ENCODE measurements around the gene SLC17A9. TPM values are rescaled to one million over a fixed set of nuclear protein-coding genes. Genes with fewer than 3 reads are reported as not detected.

SLC17A9 gene
- polyA plus RNA-seq (ENCODE audit: low read depth in 6 of 6) = 1 to 10 TPM; 3.1 to 10.0 (median 5.1) TPM

- peak; percentile 76 for DNase-seq
- H3K4me3 Mint-ChIP-seq = peak within 1 kb of the TSS; percentile 92 to 98 (median 95)
Measured at GRCh38 chr20:62952373-62952967, at the start of gene SLC17A9. TSS of gene SLC17A9 (plus strand) at chr20:62952709. CDS start at chr20:62952831, 122 bp downstream.

GRCh38 chr20:62902926-62903615 lies 49.4 kb upstream of the SLC17A9 start:
- H3K4me1 Mint-ChIP-seq = peaks cover 17 to 29% (median 19%) of the 10 kb centered on the region in 3 donors
- no peak overlapping the region for H3K4me3 Mint-ChIP-seq
- H3K9me3 Mint-ChIP-seq = no peaks in the 10 kb centered on the region
- no peaks in the 10 kb centered on the region for H3K27me3 Mint-ChIP-seq
- DNase-seq (no peak), ATAC-seq (ENCODE audit: low read depth in 2 of 2) (no peak)
- H3K27ac Mint-ChIP-seq = no peak overlapping the region
- peaks cover 10 to 13% of the 10 kb centered on the region in 2 donors for H3K36me3 Mint-ChIP-seq

More at GRCh38 chr20:62952373-62952967, at the start of gene SLC17A9:
- peak within 1 kb of the TSS; percentile 88 to 98 (median 98) for H3K27ac Mint-ChIP-seq
- H3K27me3 Mint-ChIP-seq = no peaks in the 10 kb centered on the region
- ATAC-seq (ENCODE audit: low read depth in 2 of 2) = peak; percentile 13 to 25
- peaks cover 15 to 31% (median 30%) of the 10 kb centered on the region in 3 donors for H3K4me1 Mint-ChIP-seq
- peaks cover 0 to 4% of the 10 kb centered on the region in 2 donors for H3K36me3 Mint-ChIP-seq
- peaks cover 0 to 2% (median 0%) of the 10 kb centered on the region in 7 donors for H3K9me3 Mint-ChIP-seq

GRCh38 chr20:62905536-62906117 lies 46.9 kb upstream of the SLC17A9 start:
- Mint-ChIP-seq H3K36me3 (peaks cover 19% of the 10 kb centered on the region in 2 donors), H3K27me3 (no peaks in the 10 kb centered on the region), H3K27ac (peak overlapping the region in 1 of 6 donors; percentile 48), H3K4me3 (no peak overlapping the region), H3K4me1 (peaks cover 0 to 13% (median 7%) of the 10 kb centered on the region in 3 donors), H3K9me3 (no peaks in the 10 kb centered on the region)
- ATAC-seq (ENCODE audit: low read depth in 2 of 2) (no peak), DNase-seq (no peak)

GRCh38 chr20:62906209-62906608 lies 46.3 kb upstream of the SLC17A9 start:
- Mint-ChIP-seq H3K27ac (no peak overlapping the region), H3K27me3 (no peaks in the 10 kb centered on the region), H3K9me3 (no peaks in the 10 kb centered on the region), H3K36me3 (peaks cover 19% of the 10 kb centered on the region in 2 donors), H3K4me1 (peaks cover 0 to 11% (median 7%) of the 10 kb centered on the region in 3 donors), H3K4me3 (no peak overlapping the region)
- no peak for DNase-seq
- ATAC-seq (ENCODE audit: low read depth in 2 of 2) = no peak

GRCh38 chr20:62906647-62907375 lies 45.7 kb upstream of the SLC17A9 start:
- Mint-ChIP-seq H3K4me1 (peaks cover 0 to 11% (median 7%) of the 10 kb centered on the region in 3 donors), H3K27me3 (no peaks in the 10 kb centered on the region), H3K9me3 (no peaks in the 10 kb centered on the region), H3K36me3 (peaks cover 19% of the 10 kb centered on the region in 2 donors), H3K27ac (peak overlapping the region in 2 of 6 donors; percentile 56 to 81), H3K4me3 (no peak overlapping the region)
- no peak for DNase-seq
- ATAC-seq (ENCODE audit: low read depth in 2 of 2) = no peak

GRCh38 chr20:62907384-62908317 lies 44.9 kb upstream of the SLC17A9 start:
- H3K36me3 Mint-ChIP-seq = peaks cover 19% of the 10 kb centered on the region in 2 donors
- H3K4me3 Mint-ChIP-seq = no peak overlapping the region
- ATAC-seq (ENCODE audit: low read depth in 2 of 2) (peak; percentile 78 to 80), DNase-seq (peak; percentile 29)
- H3K4me1 Mint-ChIP-seq = peaks cover 0 to 13% (median 7%) of the 10 kb centered on the region in 3 donors
- H3K27ac Mint-ChIP-seq = peak overlapping the region in 4 of 6 donors; percentile 9 to 81 (median 62)
- no peaks in the 10 kb centered on the region for H3K9me3 Mint-ChIP-seq
- H3K27me3 Mint-ChIP-seq = no peaks in the 10 kb centered on the region

GRCh38 chr20:62908971-62909791 lies 43.3 kb upstream of the SLC17A9 start:
- no peaks in the 10 kb centered on the region for H3K9me3 Mint-ChIP-seq
- no peak overlapping the region for H3K4me3 Mint-ChIP-seq
- ATAC-seq (ENCODE audit: low read depth in 2 of 2) = no peak
- DNase-seq = no peak
- H3K27ac Mint-ChIP-seq = peak overlapping the region in 1 of 6 donors; percentile 49
- H3K27me3 Mint-ChIP-seq = no peaks in the 10 kb centered on the region
- H3K4me1 Mint-ChIP-seq = peaks cover 6 to 20% (median 7%) of the 10 kb centered on the region in 3 donors
- peaks cover 15 to 24% of the 10 kb centered on the region in 2 donors for H3K36me3 Mint-ChIP-seq

- DNase-seq (no peak), ATAC-seq (ENCODE audit: low read depth in 2 of 2) (no peak)
- Mint-ChIP-seq H3K36me3 (peaks cover 9 to 18% of the 10 kb centered on the region in 2 donors), H3K4me3 (no peak overlapping the region), H3K27me3 (no peaks in the 10 kb centered on the region), H3K27ac (peak overlapping the region in 2 of 6 donors; percentile 15 to 51), H3K9me3 (no peaks in the 10 kb centered on the region), H3K4me1 (peaks cover 16 to 25% (median 16%) of the 10 kb centered on the region in 3 donors)
Measured at GRCh38 chr20:62910217-62910766, 42.2 kb upstream of the SLC17A9 start.

- Mint-ChIP-seq H3K27ac (peak overlapping the region in 1 of 6 donors; percentile 68), H3K9me3 (no peaks in the 10 kb centered on the region), H3K27me3 (no peaks in the 10 kb centered on the region), H3K4me1 (peaks cover 16 to 30% (median 21%) of the 10 kb centered on the region in 3 donors), H3K4me3 (no peak overlapping the region), H3K36me3 (peaks cover 9 to 12% of the 10 kb centered on the region in 2 donors)
- ATAC-seq (ENCODE audit: low read depth in 2 of 2) (no peak), DNase-seq (no peak)
Measured at GRCh38 chr20:62910777-62911497, 41.6 kb upstream of the SLC17A9 start.

GRCh38 chr20:62911701-62912280 lies 40.7 kb upstream of the SLC17A9 start:
- no peaks in the 10 kb centered on the region for H3K27me3 Mint-ChIP-seq
- peaks cover 9 to 12% of the 10 kb centered on the region in 2 donors for H3K36me3 Mint-ChIP-seq
- no peaks in the 10 kb centered on the region for H3K9me3 Mint-ChIP-seq
- no peak overlapping the region for H3K4me3 Mint-ChIP-seq
- ATAC-seq (ENCODE audit: low read depth in 2 of 2) (no peak), DNase-seq (no peak)
- H3K27ac Mint-ChIP-seq = peak overlapping the region in 2 of 6 donors; percentile 18 to 42
- peaks cover 21 to 34% (median 25%) of the 10 kb centered on the region in 3 donors for H3K4me1 Mint-ChIP-seq
